ENCODE data around the gene PLEKHH2.

The PLEKHH2 gene

DNA sequence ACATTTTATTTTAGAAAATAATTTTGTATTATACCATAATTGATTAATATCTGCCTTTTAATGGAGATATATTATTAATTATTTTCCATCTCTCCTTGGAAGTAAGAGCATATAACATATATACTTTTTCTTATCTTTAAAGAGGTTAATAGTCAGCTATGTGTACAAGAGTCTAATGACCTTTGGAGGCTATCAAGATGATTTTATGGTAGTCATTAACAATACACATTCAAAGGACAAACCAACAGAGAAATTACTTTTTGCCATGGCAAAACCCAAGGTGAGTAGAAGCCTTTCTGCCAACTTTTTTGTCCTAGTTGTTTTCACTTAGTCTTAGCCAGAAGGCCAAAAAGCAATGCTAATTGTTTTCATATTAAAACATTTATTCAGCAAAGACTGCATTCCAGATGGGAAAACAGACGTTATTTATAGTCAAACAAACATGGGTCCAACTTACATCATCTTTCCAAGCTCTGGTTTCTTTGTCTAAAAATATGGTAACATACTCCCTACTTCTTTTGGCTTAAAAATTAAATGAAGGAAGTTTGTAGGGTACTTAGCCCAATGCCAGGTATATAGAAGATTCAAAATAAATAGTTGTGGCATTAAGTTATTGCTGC lies 127.1 kb downstream of the PLEKHH2 start:
- no peak for DNase-seq

DNA sequence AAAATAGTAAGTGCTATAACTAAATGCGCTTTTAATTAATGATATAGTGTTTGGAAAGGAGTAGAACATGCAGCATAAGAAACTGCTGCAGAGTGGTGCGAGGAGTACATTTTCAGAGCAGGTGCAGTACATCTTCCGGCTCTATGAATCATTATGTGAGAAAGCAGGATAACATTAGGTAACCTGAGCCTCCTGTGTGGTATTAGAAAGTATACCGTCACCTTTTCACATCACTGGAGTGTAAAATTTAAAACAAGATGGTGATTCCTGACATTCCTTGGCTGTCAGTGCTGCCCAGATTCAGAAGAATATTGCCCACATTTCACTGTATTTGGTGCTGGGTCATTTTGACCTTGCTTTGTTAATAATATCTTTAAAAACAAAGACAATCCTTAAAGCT lies 128.9 kb downstream of the PLEKHH2 start:
- no peak for DNase-seq

DNA sequence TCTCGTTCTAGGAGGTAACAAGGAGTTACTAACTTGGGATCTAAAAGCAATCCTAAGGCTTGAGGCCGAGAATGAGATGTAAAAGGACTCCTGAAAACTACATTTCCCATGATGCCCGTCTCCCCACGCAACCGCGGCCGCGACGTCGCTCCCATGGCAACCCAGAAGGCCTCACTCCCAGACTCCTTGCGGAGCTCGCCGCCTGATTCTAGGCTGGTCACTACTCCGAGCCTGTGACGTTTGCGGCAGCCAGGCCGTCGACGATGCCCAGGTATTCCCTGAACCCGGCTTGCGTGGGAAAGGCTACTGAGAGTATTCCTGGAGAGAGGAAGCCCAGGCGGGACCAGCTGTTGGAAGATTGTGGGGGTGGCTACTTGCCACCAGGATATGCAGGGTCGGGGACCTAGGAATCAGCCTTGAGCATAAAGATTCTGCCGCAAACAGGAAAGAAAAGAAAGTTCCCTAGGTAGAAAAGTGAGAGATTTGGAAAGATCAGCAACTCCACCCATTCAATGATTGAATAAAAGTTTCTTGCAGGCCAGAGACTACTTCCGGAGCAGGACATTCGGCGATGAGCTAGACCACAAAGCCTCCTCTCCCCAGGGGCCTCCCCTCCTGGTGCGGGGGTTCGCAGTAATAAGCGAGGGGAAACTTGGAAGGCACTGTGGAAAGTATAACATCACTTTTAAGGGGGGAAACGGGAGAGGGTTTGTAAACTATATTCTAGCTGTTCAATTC lies 137.0 kb downstream of the PLEKHH2 start, which contains the start of gene DYNC2LI1:
Gene DYNC2LI1 (plus strand): TSS at position 164 of the 738 bp plus-strand sequence. CDS start 100 bp downstream, at position 264.
- peak; percentile 75 for DNase-seq

DNA sequence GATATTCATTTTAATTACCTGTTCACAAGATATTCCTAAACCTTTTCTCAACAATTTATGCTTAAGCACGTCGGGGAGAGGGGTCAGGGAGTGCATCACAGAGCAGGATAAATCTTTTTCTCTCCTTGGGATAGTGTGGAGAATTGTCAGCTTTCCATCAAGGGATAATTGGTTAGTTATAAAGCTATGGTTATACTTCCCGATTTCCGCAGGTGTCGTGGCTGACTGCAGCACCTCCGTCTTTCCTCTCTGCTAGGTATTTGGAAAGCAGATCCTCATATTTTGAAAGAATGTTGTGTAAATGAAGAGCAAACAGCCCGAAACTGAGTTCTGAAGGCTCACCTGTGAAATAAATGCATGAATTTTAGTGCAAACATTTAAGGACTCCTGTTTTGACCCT lies 137.6 kb downstream of the PLEKHH2 start:
- DNase-seq, result no peak

DNA sequence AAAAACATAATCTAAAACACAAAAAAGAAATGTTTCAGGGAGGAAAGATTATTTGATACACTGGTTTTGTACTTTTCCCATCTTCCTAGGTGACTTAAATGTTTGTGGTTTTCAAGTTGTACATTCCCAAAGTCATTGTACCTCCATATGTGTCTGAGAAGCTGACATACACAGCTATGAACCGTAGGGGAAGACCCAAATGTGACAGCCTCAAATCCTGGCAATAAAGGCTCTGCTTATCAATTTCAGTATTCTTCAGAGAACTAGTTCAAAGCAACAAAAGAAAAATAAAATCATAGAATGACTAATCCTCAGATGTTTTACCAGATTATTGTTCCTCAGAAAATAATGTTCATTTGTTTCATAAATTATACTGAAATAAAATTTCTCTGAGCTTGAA lies 139.3 kb downstream of the PLEKHH2 start:
- DNase-seq, result no peak

DNA sequence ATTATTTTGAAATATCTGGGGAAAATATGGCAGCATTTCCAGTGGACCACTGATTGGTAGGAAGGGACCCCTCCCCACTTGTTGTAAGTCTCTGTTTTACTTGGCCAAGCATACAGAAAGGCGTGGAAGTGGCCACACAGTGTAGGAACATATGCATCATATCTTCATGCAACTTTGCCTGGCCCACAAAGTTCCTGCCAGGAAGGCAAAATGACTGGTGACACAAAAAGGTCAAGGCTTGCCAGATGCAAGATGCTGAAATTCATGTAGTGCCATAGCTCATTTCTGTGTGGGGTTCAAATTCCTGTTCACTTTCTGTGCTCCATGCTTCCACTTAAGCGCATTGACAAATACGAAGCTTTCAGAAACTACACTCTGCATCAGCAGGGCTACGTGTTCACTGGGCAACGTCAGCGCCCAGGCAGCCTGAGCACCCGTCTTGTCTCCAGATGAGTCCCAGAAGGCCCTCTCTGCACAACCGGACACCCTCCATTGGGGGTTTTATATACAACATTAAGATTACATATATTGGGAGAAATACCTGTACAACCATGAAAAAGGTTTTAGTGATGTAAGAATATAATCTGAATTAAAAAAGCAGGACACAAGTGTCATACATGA lies 140.4 kb downstream of the PLEKHH2 start:
- DNase-seq, result no peak

GRCh38 chr2:43778233-43778632 lies 141.2 kb downstream of the PLEKHH2 start:
- no peak for DNase-seq

DNA sequence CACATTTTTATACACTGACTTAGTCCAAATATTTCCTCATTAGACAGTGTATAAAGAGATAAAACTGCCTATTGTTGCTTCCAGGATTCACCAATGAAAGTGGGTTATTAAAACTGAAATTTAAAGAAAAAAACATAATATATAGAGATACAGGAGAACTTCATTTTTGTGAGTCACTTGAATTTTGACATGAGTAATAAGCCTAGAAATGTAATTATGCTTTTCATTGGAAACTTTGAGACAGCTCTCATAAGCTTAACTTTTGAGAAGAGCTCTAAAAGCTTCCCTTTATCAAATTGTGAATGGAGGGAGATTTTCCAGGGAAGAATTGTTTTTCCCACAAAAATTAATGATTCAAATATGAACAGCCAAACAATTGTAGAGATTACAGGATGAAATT lies 150.8 kb downstream of the PLEKHH2 start:
- no peak for DNase-seq

DNA sequence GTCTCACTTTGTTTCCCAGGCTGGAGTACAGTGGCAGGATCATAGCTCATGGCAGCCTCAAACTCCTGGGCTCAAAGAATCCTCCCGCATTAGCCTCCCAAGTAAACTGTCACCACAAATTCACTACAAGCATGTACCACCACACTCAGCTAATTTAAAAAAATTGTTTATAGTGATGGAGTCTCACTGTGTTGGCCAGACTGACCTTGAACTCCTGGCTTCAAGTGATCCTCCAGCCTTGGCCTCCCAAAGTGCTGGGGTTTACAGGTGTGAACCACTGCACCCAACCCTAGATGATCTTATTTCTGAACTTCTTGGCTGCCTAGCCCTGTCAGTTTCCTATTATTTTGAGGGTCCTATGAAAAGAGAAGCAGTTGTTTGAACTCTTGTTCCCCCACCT lies 151.6 kb downstream of the PLEKHH2 start:
- no peak for DNase-seq

DNA sequence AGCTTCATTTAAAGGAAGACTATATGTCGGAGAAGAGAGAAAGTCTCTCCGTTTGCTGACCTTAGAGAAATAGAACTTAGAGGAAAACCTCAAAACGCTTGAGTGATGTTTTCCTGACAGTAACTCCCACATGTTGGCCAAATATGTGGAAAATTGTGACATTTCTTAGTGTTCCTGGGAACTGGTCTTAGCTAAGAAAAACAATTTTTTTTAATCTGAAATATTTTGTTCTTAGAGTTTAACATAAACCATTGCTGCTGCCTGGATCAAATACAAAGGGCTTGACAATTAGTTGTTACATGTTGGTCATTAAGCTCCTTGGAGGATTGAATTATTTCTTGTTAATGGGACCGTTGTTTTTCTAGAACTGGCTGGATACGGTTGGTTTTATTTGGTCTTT lies 153.1 kb downstream of the PLEKHH2 start:
- no peak for DNase-seq

DNA sequence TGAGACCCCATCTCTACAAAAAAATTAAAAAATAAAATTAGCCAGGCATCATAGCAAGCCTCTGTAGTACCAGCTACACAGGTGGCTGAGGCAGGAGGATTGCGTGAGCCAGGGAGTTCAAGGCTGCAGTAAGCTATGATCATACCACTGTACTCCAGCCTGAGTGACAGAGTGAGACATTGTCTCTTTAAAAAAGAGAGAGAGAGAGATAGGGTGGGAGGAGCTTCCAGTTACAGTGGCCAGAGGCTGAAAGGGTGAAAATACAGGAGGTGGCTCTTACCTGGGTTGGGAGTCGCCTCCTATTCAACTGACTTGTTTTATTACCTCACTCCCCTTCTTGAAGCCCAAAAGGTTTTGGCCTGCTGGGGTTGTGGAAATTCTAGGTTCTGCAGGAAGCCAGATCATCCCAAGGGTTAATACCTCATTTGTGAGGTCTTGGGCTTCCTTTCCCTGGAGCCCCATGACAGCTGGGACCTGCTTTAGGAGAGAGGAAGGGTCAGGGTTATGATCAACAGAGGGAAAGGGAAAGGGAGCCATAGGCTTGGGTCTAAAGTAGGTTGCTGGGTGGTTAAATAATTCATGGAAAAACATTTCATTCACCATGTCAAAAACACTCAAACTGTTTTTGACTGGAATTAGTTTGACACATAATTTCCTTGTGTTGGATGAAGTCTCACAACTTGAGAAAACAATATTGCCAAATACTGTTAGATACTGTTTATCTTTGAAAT lies 154.1 kb downstream of the PLEKHH2 start:
- DNase-seq, result no peak

DNA sequence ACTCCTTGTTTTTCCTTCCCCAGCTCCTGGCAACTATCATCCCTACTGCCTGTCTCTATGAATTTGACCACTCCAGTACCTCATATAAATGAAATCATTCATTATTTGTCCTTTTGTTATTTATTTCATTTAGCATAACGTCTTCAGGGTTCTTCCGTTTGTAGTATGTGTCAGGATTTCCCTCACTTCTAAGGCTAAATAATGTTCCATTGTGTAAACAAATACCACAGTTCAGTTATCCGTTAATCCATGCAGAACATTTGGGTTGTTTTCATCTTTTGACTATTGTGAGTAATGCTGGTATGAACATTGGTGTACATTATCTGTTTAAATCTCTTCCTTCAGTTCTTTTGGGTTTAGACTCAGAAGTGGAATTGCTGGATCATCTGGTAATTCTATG lies 155.6 kb downstream of the PLEKHH2 start:
- DNase-seq, result no peak

GRCh38 chr2:43794956-43795355 lies 157.9 kb downstream of the PLEKHH2 start:
- no peak for DNase-seq

DNA sequence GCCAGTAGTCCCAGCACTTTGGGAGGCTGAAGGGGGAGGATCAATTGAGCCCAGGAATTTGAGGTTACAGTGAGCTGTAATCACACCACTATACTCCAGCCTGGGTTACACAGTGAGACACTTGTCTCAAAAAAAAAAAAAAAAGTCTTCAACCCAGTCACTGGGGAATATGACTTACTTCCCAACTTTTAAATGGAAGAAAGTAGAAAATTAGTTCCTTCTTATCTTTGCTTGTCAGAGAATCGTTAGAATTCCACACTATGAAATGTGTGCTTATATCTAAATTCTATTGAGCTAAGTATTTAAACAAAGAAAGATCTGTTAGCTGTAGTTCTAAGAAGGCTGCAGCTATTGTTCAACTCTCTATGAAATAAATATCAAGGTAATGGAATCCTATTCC lies 159.1 kb downstream of the PLEKHH2 start:
- DNase-seq, result no peak

DNA sequence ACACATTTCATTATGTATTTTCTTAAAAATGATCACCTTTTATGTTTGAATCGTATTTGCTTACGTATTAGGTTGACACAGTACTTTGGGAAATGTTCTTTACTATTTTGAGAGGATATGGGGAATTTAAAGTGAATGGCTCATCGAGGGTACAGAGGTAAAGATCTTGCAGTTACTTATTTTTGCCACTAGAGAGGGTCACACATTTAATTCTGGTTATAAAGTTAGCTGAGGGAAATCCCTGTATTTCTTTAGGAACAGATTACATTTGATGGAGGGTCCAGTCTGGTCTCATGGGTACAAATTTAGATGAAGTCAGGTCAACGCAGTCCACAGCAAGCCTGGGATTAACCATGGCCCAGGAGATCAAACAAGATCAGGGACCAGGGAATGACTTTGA lies 161.2 kb downstream of the PLEKHH2 start:
- DNase-seq, result no peak

DNA sequence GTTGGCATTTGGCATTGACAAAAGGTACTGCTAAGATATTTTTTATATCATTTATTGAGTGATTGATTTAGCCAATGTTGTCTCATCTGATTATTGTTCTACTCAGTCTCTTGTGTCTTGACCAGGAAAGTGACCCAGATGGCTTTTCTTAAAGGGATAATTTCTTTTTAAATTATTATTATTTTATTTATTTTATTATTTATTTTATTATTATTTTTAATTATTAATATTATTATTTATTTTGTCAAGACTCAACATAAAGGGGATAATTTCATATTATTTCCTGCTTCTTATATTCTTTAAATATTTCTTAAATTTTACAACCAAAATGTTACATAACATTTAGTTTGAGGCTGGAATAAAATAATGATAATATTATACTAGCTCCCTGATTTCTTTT lies 163.8 kb downstream of the PLEKHH2 start:
- DNase-seq, result no peak

DNA sequence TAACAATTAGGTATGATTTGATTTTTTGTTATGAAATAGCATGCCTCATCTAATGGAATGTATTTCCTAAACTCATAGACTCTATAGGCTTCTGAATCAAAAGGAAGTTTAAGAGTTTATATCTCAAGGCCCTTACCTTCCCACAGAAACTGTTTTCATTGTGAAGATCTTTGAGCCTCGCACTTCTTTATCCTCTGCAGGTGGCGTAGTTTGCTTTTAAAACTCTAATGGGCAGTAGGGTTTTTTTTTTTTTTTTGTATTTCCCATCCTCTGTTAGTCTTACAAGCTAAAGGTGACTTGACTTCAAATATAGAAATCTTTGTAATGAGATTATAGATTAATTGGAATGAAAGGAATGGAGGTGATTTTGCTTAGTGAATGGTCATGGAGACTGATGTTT lies 165.1 kb downstream of the PLEKHH2 start:
- DNase-seq, result no peak

DNA sequence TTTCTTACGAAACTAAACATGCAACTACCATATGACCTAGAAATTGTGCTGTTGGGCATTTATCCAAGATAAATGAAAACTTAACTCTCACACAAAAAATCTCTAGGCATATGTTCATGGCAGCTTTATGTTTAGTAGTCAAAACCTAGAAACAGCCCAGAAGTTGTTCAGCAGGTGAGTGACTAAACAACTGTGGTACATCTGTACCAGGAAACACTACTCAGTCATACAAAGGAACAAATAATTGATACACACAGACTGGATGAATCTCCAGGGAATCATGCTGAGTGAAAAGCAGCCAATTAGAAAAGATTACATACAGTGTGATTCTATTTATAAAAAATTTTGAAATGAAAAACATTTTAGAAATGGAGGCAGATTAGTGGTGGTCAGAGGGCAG lies 166.1 kb downstream of the PLEKHH2 start:
- DNase-seq, result no peak

- no peak for DNase-seq
Observed at GRCh38 chr2:43806719-43807031, 169.6 kb downstream of the PLEKHH2 start.

GRCh38 chr2:43810452-43810851 lies 173.4 kb downstream of the PLEKHH2 start:
- DNase-seq, result no peak

DNA sequence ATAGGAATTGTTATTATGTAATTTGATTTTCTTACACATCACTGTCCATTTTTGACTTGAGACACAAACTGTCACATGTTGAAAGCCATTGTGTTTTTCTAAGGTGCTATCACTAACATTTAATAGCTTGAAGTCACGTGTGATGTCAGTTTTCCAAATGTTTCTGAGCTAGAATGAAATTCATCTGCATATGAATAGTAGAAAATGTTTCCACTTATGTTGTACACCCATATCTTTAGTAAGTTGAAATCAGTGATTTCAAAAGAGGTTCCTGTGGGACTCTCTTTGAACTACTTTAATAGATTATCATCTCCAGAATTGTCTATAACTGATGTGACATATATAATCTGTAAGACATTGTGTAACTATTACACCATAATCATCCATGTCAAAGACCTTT lies 173.8 kb downstream of the PLEKHH2 start:
- no peak for DNase-seq

- no peak for DNase-seq
Observed at GRCh38 chr2:43812006-43812405, 174.9 kb downstream of the PLEKHH2 start.

- DNase-seq, result no peak
Observed at GRCh38 chr2:43812947-43813346, 175.9 kb downstream of the PLEKHH2 start.

- no peak for DNase-seq
Observed at GRCh38 chr2:43814711-43815110, 177.7 kb downstream of the PLEKHH2 start.
